HG03066 (cell line): ENCODE results near the gene OSBPL8.
"Not testable (repeated sequence)": the region's sequence is repeated elsewhere in the genome, so short reads cannot be mapped to it uniquely, and the experiment has no call there.

Experiments
- ATAC-seq: cut with Tn5 transposase; IDR thresholded peaks from one replicate; pipeline ENCODE4 v1.9.1; 2021; ENCODE audit warnings: low read depth; ENCODE audit not compliant: unreplicated experiment

OSBPL8 gene

GRCh38 chr12:76375939-76376338 is 183.6 kb downstream of the OSBPL8 start:
- ATAC-seq = no peak

GRCh38 chr12:76375470-76375869 is 184.1 kb downstream of the OSBPL8 start:
- no peak for ATAC-seq

GRCh38 chr12:76374386-76375020 is 185.1 kb downstream of the OSBPL8 start:
- no peak for ATAC-seq

- ATAC-seq = no peak
These were observed 191.3 kb downstream of the OSBPL8 start for GRCh38 chr12:76368230-76368629.

GRCh38 chr12:76366163-76366562 is 193.4 kb downstream of the OSBPL8 start:
- ATAC-seq = no peak

GRCh38 chr12:76364131-76364530 is 195.4 kb downstream of the OSBPL8 start:
- not testable (repeated sequence) for ATAC-seq

- no peak for ATAC-seq
These were observed 199.3 kb downstream of the OSBPL8 start for GRCh38 chr12:76360316-76360715.

GRCh38 chr12:76356071-76356470 is 203.5 kb downstream of the OSBPL8 start:
- ATAC-seq = no peak

GRCh38 chr12:76348079-76348901 is 211.3 kb downstream of the OSBPL8 start, which contains the start of gene BBS10:
BBS10 (minus strand) TSS chr12:76348415; CDS start chr12:76348358, 57 bp downstream.
- ATAC-seq = peak; percentile 94

- ATAC-seq = no peak
These were observed 212.7 kb downstream of the OSBPL8 start for GRCh38 chr12:76346798-76347420.

GRCh38 chr12:76346236-76346635 is 213.3 kb downstream of the OSBPL8 start:
- no peak for ATAC-seq

GRCh38 chr12:76345569-76345968 is 214.0 kb downstream of the OSBPL8 start:
- no peak for ATAC-seq

GRCh38 chr12:76341436-76342030 is 218.0 kb downstream of the OSBPL8 start:
- no peak for ATAC-seq

- ATAC-seq = no peak
These were observed 218.7 kb downstream of the OSBPL8 start for GRCh38 chr12:76340680-76341435.

GRCh38 chr12:76337583-76337982 is 222.0 kb downstream of the OSBPL8 start:
- no peak for ATAC-seq

GRCh38 chr12:76332606-76333005 is 227.0 kb downstream of the OSBPL8 start:
- no peak for ATAC-seq

- no peak for ATAC-seq
These were observed 230.0 kb downstream of the OSBPL8 start for GRCh38 chr12:76329606-76330005.

- ATAC-seq = no peak
These were observed 230.4 kb downstream of the OSBPL8 start for GRCh38 chr12:76329159-76329558.

GRCh38 chr12:76319595-76320319 is 239.8 kb downstream of the OSBPL8 start:
- ATAC-seq = not testable (repeated sequence)
